HG03159 (cell line): ENCODE data around the gene AGBL1.

Source experiments
- ATAC-seq: cut with Tn5 transposase; IDR thresholded peaks from one replicate; pipeline ENCODE4 v1.9.1; 2021; ENCODE audit warnings: mild to moderate bottlenecking, moderate library complexity; ENCODE audit not compliant: unreplicated experiment

Gene AGBL1

DNA sequence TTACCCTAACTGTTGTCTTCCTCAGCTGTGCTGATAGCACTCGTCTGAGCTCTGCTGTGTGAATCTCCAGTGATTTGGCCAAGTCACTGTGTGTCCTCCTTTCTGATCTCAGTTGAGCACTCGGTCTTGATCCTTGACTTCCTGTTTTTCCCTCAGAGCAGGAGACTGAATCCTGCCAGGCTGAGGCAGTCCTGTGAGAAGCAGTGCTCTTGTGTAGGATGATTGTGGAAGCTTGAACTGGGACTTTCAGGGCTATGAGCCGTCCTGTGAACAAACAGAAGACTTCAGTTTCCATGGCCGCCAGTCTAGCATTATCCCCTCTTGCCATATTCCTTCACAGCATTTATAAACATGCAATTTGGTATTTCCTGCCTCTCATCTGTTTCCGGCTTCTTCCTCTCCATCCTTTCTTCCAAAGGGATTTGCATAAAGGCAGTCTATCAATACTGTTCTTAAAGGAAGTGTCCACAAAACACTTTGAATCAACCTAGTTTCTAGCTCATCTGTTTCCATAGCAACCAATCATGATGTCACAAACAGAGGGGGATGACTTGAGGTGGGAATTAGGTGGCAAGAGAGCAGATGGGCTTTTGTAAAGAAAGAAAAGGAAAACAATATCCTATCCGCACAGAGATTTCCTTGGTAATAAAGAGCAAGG, 237.2 kb downstream of the AGBL1 start:
- no peak for ATAC-seq

- ATAC-seq, result no peak
These were observed 237.7 kb downstream of the AGBL1 start for GRCh38 chr15:86317384-86317740.

DNA sequence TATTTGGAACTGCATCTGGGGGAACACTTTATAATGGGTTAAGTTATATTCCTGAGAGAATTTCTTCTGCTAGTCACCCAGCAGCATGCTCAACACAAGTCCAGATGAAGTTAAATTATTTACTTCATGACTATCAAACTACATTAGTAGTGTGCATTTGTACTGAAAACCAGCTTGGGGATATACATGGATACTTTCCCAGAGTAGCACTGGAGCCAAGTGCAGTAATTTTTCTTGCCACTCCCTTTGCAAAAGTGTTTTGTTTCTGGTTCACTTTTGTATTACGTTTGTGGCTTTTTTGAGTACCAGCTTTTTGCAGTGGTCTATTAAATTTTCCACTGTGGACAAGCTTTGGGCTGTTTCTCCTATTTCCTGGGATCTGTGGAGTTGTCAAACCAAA, 243.0 kb downstream of the AGBL1 start:
- ATAC-seq, result no peak

GRCh38 chr15:86327230-86327865, 247.7 kb downstream of the AGBL1 start:
- ATAC-seq, result no peak

- ATAC-seq, result no peak
These were observed 249.0 kb downstream of the AGBL1 start for GRCh38 chr15:86328658-86329057.

GRCh38 chr15:86329311-86330013, 249.8 kb downstream of the AGBL1 start:
- no peak for ATAC-seq

GRCh38 chr15:86333819-86334218, 254.1 kb downstream of the AGBL1 start:
- ATAC-seq, result no peak

- ATAC-seq, result no peak
These were observed 256.5 kb downstream of the AGBL1 start for GRCh38 chr15:86336051-86336788.

GRCh38 chr15:86337071-86337470, 257.4 kb downstream of the AGBL1 start:
- ATAC-seq, result no peak

- no peak for ATAC-seq
These were observed 267.6 kb downstream of the AGBL1 start for GRCh38 chr15:86347245-86347644.

- ATAC-seq, result no peak
These were observed 269.9 kb downstream of the AGBL1 start for GRCh38 chr15:86349565-86349964.

DNA sequence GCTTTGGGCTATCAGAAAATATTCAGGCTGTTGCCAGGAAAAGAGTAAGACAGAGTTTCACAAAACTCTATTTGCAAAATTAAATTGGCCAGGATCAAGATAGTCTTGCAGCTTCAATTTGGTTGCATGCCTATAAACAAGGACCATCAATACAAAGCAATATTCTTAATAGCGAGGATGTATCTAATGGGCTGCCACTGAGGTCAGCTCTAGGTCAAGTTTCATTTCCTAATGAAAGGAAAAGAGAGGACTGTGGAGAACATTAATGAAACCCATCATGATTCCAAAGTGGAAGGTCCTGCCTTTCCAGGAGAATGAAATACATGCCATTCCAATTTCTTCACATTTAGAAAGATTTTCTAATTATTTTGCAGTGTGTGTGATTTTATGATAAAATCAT, 273.5 kb downstream of the AGBL1 start:
- ATAC-seq, result no peak

- no peak for ATAC-seq
These were observed 275.7 kb downstream of the AGBL1 start for GRCh38 chr15:86355361-86355760.

DNA sequence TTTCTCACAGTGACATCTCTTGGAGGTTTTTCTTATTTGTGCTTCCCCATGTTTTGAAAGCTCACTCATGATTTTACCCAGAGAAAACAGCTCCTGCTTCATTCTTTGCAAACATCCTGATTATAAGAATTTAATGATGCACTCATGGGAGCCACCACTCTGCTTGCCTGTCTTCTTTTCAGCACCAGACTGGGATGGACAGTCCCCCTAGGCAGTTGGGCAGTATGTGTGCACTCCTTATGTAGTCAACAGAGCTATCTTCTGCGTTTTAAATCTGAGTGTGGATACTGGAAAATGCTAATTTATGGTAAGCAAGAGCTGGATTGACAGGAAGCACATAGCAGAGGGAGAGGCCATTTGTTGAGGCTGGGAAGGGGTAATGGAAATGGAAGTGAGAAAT, 276.1 kb downstream of the AGBL1 start:
- ATAC-seq, result no peak

- ATAC-seq, result no peak
These were observed 282.9 kb downstream of the AGBL1 start for GRCh38 chr15:86362555-86362954.

DNA sequence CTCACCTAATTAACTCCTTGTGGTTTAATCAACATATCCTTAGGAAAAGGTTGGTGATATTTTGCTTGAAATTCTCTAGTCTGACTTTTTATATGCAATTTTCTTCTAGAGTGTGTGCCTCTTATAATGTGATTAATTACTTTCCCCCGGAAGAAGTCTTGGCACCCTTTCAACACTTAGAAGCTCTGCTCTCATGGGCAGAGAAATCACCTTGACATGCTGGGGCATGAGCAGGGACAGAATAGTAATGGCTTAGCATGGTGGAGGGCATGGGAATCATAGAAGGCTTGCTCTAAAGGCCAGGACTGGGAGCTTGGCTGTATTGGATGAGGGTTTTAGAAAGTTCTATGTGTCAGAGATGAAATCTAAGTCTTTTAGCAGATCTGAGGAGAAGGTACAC, 293.5 kb downstream of the AGBL1 start:
- no peak for ATAC-seq

GRCh38 chr15:86375733-86376280, 296.1 kb downstream of the AGBL1 start:
- ATAC-seq, result no peak

GRCh38 chr15:86377914-86378313, 298.2 kb downstream of the AGBL1 start:
- no peak for ATAC-seq

DNA sequence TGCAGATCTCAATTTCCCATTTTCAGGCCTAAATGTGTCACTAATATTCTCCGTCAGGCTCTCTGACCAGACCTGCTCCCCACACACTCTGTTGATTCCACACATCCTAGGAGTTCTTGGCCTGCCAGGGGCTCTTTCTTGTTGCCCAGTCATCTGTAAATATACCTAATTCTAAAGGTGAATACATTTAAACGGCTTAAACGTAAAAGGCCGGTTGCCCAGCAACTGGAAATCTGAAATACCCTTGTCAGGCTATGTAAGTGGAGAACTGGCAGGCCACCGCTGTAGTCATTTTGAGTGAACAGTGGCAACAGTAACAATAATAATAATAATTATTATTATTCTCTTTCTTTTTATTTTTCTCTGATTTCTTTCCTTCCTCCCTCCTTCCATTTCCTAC, 302.7 kb downstream of the AGBL1 start:
- ATAC-seq, result no peak

- ATAC-seq, result no peak
These were observed 303.9 kb downstream of the AGBL1 start for GRCh38 chr15:86383611-86384010.

GRCh38 chr15:86384186-86384585, 304.5 kb downstream of the AGBL1 start:
- no peak for ATAC-seq
